Stimulated activated CD4-positive, alpha-beta T cell treated with anti-CD3 and anti-CD28 coated beads, Interleukin-1b, Interleukin-23, amount 100 ng/mL, for 1 hour (primary cell): ENCODE results near the gene CHRM4.

Experiments used
- DNase-seq, 2 donors: peaks; one replicate each; pipeline ENCODE4 v3.0.0-alpha.2; 2020; ENCODE audit warnings: low read depth in 2 of 2

CHRM4 gene

GRCh38 chr11:46391578-46392420, at the start of gene CHRM4:
Gene CHRM4, minus strand, starts transcription at chr11:46391776. Its CDS starts 5,219 bp downstream, at chr11:46386557.
- no peak for DNase-seq

DNA sequence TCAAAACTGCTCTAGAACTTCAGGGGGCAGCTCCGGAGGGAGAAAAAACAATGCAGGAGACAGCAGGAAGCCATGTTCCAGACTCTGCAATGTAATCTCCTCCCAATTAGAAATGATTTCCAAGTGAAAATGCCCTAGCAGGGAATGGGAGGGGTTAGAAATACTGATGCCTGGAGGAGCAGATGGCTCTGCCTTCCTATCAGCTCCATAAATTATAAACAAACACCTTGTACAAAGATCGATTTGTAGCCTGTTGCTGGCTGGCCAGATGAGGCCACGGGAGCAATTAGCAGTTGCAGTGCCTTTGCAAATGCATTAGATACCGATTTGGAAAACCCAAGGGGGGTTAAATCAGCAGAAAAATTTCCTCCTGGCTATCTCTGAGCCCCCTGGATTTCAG, 46.6 kb upstream of the CHRM4 start:
- DNase-seq = no peak

- DNase-seq = no peak
These were observed 45.6 kb upstream of the CHRM4 start for GRCh38 chr11:46437122-46437689.

DNA sequence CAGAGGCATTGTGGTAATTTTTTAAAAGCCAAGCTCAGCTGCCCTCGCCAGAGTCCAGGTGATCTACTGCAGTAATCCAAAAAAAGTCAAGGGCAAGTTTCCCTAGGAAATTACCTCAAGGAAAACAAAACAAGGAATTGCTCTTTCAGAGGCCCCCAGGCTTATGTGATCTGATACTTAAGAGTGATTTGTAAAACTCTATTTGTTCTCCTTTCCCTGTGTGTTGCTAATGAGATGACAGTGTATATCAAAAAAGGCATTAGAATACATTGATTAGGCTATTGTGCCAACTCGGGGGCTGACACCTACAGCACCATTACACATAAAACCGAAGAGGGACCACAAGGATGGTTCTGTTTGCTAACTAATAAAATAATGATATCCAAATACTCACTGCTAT, 44.5 kb upstream of the CHRM4 start:
- no peak for DNase-seq

- no peak for DNase-seq
These were observed 44.1 kb upstream of the CHRM4 start for GRCh38 chr11:46435679-46436078.

DNA sequence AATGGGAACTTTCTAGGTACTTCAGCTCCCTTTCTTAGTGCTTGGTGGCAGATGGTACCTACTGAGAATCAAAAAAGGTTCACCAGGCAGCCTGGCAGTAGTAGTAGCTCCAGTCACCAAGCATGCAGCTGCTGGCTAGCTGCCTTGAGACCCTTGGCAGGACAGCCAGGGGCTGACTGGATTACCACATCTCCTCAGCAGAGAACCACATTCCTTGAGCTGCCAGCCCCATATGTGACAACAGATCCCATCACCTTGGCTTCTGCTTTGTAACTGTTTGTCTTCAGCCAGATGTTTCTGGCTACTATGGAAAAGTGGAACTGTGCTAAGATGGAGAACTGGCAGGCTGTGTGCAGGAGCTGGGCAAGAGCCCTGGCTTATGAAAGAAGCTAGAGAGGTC, 39.6 kb upstream of the CHRM4 start:
- no peak for DNase-seq

GRCh38 chr11:46429717-46430116, 38.1 kb upstream of the CHRM4 start:
- no peak for DNase-seq

DNA sequence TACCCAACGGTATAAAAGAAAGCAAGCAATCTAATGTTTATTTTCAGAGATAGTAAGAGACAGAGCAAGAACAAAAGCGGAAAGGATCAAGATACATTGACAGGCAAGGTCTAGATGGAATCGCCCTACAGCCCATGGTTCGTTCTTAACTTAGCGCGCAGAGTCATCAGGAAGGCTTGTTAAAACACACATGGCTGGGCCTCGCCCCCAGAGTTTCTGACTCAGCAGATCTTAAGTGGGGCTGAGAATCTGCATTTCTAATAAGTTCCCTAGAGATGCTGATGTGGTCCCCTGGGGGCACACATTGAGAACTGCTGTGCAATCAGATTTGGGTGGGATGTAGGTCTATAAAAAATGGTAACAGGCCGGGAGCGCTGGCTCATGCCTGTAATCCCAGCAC, 35.8 kb upstream of the CHRM4 start:
- no peak for DNase-seq

GRCh38 chr11:46426233-46426991, 34.8 kb upstream of the CHRM4 start:
- DNase-seq = no peak

DNA sequence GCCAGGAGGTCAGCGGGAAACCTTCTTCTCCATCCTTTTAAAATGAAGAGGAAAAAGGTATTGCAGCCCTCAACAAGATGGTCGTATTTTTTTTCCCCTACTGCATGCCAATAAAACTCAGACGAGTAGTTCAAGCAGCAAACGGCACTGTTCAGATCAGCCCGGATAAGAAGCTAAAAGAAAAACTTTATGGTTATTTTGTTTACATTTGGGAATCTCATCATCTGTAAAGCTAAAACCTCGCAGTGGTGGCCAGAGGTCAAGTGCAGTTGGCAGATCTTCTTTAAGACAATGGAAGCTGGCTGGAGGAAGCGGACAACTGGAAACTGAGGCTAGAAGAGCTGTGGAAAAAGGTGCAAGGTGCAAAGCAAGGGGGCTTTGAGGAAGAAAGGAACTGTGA, 31.0 kb upstream of the CHRM4 start:
- DNase-seq = no peak

DNA sequence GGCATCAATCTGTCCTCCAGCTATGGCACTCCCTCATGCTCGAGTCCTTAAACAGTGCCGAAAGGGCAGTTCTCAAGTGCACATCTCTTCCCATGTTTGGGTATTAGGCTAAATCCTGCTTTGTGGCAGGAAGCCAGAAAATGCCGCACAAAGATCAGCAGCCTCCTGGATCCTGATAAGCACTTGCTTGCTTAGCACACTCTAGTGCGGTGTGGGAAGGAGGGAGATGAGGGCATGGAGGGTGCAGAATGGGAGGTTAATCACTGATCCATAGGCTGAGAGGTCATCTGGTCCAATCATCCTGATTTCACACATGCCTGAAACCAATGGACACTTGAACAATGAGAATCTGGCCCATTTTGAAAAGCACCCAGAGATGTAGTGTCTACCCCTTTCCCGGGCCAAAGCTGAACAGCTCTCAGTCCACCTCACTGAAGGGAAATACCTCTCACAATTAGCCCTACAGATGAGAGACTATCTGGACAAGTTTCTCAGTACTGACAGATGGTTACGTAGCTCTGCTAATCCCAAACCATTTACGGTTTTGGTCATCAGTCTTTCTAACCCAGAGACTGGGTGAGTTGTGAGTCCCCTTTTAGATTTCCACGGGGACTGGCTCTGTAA, 29.8 kb upstream of the CHRM4 start:
- DNase-seq = no peak

- no peak for DNase-seq
These were observed 28.9 kb upstream of the CHRM4 start for GRCh38 chr11:46420513-46420912.

DNA sequence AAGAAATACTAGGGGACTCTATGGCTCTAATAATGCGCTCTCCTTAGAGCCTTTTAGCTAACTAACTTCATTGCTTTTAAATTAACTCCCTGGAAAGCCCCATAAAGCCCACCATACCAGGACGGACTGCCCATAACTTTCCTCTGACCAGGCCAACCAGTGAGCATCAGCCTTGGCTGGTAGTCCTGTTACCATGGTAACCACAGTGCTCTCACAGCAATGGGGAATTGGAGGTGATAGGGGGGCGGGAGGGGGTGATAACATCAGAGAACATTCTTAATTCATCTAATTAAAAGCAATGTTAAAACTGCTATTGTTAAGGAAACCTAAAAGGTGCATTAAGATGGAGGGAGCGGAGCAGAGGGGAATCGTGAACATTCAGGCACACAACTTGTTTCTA, 27.2 kb upstream of the CHRM4 start:
- no peak for DNase-seq

- no peak for DNase-seq
These were observed 26.1 kb upstream of the CHRM4 start for GRCh38 chr11:46417711-46418110.

DNA sequence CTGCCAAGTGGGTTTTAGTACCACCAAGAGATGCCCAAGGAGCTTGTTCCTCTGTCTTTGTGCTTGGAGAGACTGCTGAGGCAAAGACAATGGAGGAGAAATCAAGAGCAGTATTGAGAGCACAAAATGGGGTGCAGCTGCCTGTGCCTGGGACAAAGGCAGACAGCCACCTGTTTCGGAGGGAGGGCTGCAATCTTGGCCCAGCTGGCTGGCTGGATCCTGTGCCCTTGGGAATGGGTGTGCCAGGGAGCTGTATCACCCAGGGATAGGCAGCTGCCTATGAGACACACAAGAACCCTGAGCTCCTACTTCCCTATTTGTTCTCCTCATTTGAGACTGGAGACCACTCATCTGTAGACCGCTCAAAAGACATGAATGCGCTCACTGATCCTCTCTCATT, 23.3 kb upstream of the CHRM4 start:
- DNase-seq = no peak

GRCh38 chr11:46414466-46414796, 22.9 kb upstream of the CHRM4 start:
- no peak for DNase-seq

- DNase-seq = no peak
These were observed 22.3 kb upstream of the CHRM4 start for GRCh38 chr11:46413760-46414465.

DNA sequence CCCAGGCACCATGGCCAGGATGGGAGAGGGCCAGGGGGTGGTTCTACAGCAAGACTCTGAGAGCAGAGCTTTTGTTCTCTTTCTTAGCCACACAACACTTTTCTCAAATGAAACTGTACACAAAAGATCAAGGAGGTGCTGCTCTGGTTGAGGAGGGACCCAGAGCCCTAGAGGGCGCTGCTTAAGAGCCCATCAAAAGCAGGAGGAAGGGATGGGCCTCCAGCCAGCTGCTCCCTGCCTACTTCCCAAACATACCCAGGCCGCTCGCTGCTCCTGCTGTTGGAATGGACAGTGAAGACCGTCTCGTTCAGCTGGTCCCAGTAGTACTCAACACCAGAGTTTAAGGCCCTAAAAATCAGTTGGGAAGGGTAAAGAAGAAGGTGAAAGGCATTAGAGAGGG, 18.4 kb upstream of the CHRM4 start:
- DNase-seq = no peak

GRCh38 chr11:46408407-46408986, 16.9 kb upstream of the CHRM4 start:
- no peak for DNase-seq

GRCh38 chr11:46407635-46408034, 16.1 kb upstream of the CHRM4 start:
- DNase-seq = no peak

DNA sequence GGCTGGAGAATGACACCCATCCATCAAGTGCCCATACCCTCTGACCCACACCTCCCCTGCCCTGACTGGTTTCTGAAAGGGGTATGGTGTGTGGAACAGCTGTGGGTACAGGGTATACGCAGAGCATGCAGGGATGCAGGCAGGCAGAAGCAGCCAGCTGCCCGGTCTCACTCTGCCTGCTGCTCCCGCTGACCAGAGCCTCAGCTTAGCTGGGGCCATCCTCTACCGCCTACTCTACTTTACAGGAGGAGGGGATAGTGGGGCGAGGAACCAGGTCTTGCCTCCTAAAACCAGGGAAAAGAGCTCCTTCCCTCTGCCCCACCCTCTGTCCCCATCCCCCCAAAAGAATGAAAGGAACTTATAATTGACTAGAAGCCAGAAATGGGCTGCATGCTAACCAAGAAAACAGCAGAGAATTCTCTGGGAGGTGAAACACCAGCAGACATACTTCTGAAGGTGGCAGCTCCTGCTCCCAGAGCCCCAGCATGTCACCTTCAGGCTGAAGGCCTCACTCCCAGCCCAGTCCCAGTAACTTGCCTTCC, 13.0 kb upstream of the CHRM4 start:
- DNase-seq = no peak
